Activated T-cell treated with anti-CD3 and anti-CD28 coated beads, Interleukin-2, amount 50 U/mL, for 4 hours (primary cell): ENCODE results near the gene PRRX2. TPM values are rescaled to one million over a fixed set of nuclear protein-coding genes. Genes with fewer than 3 reads are reported as not detected.
"Not testable (repeated sequence)": the region's sequence is repeated elsewhere in the genome, so short reads cannot be mapped to it uniquely, and the experiment has no call there.

Experiments
- ATAC-seq, 2 donors: fragments of 200-7000 bp; cut with Tn5 transposase; one replicate each; pipeline ENCODE4 v1.10.0; 2021
- DNase-seq: peaks from one replicate; pipeline ENCODE4 v3.0.0-alpha.2; 2020
- H3K27me3 Mint-ChIP-seq: one replicate; pipeline ENCODE4 v1.8.0; 2021; ENCODE audit warnings: low read depth, mixed read lengths
- H3K36me3 Mint-ChIP-seq: one replicate; pipeline ENCODE4 v1.8.0; 2022; ENCODE audit warnings: mixed read lengths; ENCODE audit not compliant: insufficient read depth
- H3K4me1 Mint-ChIP-seq: one replicate; pipeline ENCODE4 v1.8.0; 2021; ENCODE audit warnings: low read depth, mixed read lengths
- H3K4me3 Mint-ChIP-seq: one replicate; pipeline ENCODE4 v1.8.0; 2021; ENCODE audit warnings: mild to moderate bottlenecking, moderate library complexity, mixed read lengths
- H3K9me3 Mint-ChIP-seq: one replicate; pipeline ENCODE4 v1.8.0; 2021; ENCODE audit warnings: mixed read lengths
- total RNA-seq, 3 donors: library from RNA; stranded (reverse); gene quantifications; one replicate each; pipeline ENCODE4 v1.2.1, GENCODE V29; 2021

The PRRX2 gene
- total RNA-seq, 3 donors from 2014 or later = 0.50 to 1.3 (median 0.57) TPM

DNA sequence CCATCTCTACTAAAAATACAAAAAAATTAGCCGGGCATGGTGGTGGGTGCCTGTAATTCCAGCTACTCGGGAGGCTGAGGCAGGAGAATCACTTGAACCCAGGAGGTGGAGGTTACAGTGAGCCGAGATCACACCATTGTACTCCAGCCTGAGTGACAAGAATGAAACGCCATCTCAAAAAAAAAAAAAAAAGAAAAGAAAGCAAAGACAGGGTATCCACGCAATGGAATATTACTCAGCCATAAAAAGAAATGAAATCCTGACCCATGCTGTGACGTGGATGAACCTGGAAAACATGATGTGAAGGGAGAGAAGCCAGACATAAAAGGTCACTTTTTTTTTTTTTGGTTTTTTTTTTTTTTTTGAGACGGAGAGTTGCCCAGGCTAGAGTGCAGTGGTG is 95.3 kb downstream of the PRRX2 start:
- not testable (repeated sequence) for H3K9me3 Mint-ChIP-seq, DNase-seq, ATAC-seq, H3K4me3 Mint-ChIP-seq, H3K36me3 Mint-ChIP-seq, H3K4me1 Mint-ChIP-seq, H3K27me3 Mint-ChIP-seq

- H3K9me3 Mint-ChIP-seq = no peaks in the 10 kb centered on the region
- ATAC-seq (no peak), DNase-seq (no peak)
- peaks cover 7% of the 10 kb centered on the region for H3K4me1 Mint-ChIP-seq
- H3K27me3 Mint-ChIP-seq = no peaks in the 10 kb centered on the region
- no peak overlapping the region for H3K4me3 Mint-ChIP-seq
- no peaks in the 10 kb centered on the region for H3K36me3 Mint-ChIP-seq
Observed at GRCh38 chr9:129761293-129761900, 96.0 kb downstream of the PRRX2 start.

DNA sequence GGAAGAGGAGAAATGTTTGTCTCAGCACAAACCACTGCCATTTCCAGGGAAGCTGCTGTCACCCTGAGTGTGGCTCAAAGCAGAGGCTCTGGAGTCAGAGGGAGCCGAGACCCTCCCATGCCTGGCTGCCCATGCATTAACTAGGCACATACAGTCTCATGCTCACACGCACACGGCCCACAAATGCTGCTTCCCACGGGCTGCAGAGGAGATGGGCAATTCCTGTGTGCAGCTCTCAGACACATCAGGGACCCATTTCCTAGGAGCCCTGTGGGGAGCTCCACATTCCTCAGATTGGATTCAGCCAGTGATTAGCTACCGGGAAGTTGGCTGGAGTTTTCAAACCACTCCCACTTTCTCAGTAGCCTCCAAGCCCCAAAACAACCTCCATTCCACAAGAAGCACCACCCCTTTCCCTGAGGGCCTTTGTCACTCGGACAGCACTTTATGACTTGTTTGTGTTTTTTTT is 96.5 kb downstream of the PRRX2 start:
- DNase-seq = no peak

DNA sequence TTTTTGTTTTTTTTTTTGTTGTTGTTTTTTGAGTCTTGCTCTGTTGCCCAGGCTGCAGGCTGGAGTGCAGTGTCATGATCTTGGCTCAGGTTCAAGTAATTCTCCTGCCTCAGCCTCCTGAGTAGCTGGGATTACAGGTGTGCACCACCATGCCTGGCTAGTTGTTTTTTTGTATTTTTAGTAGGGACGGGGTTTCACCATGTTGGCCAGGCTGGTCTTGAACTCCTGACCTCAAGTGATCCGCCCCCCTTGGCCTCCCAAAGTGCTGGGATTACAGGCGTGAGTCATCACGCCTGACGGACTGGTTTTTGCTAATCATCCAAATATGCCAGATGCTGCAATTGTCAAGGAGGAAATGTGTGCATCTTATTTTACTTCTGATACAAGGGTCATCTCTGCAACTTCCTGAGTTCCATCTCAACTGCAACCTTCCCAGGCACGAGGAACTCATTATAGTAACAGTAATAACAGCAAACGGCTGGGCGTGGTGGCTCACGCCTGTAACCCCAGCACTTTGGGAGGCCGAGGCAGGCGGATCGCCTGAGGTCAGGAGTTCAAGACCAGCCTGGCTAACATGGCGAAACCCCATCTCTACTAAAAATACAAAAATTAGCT is 97.0 kb downstream of the PRRX2 start:
- not testable (repeated sequence) for DNase-seq, H3K27me3 Mint-ChIP-seq, ATAC-seq, H3K4me1 Mint-ChIP-seq, H3K9me3 Mint-ChIP-seq, H3K4me3 Mint-ChIP-seq, H3K36me3 Mint-ChIP-seq

More for the DNA sequence above, 96.5 kb downstream of the PRRX2 start:
- ATAC-seq = no peak
- Mint-ChIP-seq H3K4me1 (peaks cover 7% of the 10 kb centered on the region), H3K36me3 (no peaks in the 10 kb centered on the region), H3K4me3 (no peak overlapping the region), H3K27me3 (no peaks in the 10 kb centered on the region), H3K9me3 (no peaks in the 10 kb centered on the region)

DNA sequence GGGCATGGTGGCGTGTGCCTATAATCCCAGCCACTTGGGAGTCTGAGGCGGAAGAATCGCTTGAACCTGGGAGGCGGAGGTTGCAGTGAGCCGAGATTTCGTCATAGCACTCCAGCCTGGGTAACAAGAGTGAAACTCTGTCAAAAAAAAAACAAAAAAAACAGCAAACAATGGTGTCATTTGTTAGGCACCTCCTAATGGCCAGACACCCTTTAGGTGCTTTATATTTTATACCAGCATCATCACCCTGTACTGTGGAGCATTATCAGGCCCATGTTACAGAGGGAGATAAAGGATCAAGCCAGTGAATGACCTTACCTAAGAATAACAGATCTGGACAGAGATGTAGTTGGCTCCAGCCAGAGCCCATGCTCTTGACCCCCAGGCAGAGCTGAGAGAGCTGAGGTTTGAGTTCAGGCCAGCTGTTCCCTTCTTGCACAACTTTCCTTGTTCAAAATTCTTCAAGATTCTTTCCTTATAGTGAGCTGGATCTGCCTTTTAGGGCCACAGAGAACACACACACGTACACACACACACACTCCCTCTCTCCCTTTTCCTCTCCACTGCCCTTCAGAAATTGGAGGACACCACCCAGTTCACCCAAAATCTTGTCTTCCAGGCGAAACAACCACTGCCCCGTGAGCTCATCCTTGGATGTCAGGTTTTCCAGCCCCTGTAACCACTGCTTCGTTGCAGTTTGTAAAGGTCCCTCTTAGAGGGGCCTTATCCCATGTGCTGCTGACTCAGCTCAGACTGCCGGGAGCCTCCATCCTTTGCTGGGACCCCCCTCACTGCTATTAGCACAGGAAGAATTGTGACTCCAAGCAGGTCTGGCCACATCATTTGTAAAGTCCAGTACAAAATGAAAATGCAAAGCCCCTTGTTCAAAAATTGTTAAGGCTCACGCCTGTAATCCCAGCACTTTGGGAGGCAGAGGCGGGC is 97.8 kb downstream of the PRRX2 start:
- H3K27me3 Mint-ChIP-seq = peaks cover 1% of the 10 kb centered on the region
- H3K9me3 Mint-ChIP-seq = no peaks in the 10 kb centered on the region
- ATAC-seq (no peak), DNase-seq (no peak)
- H3K4me1 Mint-ChIP-seq = no peaks in the 10 kb centered on the region
- no peaks in the 10 kb centered on the region for H3K36me3 Mint-ChIP-seq
- H3K4me3 Mint-ChIP-seq = no peak overlapping the region

- Mint-ChIP-seq H3K27me3 (peaks cover 1% of the 10 kb centered on the region), H3K36me3 (no peaks in the 10 kb centered on the region), H3K9me3 (no peaks in the 10 kb centered on the region), H3K4me3 (no peak overlapping the region), H3K4me1 (no peaks in the 10 kb centered on the region)
- DNase-seq (no peak), ATAC-seq (no peak)
Observed at GRCh38 chr9:129765764-129766317, 100.4 kb downstream of the PRRX2 start.

DNA sequence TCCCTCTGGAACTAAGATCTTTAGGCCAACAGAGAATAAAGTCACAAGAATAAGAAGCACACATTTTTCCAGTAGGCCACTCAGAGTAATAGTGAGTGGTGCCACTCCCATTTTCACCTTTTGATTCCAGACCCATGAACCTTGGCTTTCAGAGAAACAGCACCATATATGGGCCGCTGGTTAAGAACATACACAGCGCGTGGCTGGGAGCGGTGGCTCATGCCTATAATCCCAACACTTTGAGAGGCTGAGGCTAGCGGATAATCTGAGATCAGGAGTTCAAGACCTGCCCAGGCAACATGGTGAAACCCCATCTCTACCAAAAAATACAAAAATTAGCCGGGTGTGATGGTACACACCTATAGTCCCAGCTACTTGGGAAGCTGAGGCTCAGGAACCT is 103.0 kb downstream of the PRRX2 start:
- DNase-seq (no peak), ATAC-seq (no peak)
- H3K27me3 Mint-ChIP-seq = peaks cover 1% of the 10 kb centered on the region
- no peaks in the 10 kb centered on the region for H3K36me3 Mint-ChIP-seq
- no peaks in the 10 kb centered on the region for H3K4me1 Mint-ChIP-seq
- H3K4me3 Mint-ChIP-seq = no peak overlapping the region
- H3K9me3 Mint-ChIP-seq = no peaks in the 10 kb centered on the region

GRCh38 chr9:129769669-129770068 is 104.2 kb downstream of the PRRX2 start:
- no peak for DNase-seq
- no peaks in the 10 kb centered on the region for H3K36me3 Mint-ChIP-seq
- H3K4me3 Mint-ChIP-seq = no peak overlapping the region
- H3K4me1 Mint-ChIP-seq = no peaks in the 10 kb centered on the region
- peaks cover 4% of the 10 kb centered on the region for H3K27me3 Mint-ChIP-seq
- H3K9me3 Mint-ChIP-seq = no peaks in the 10 kb centered on the region
- no peak for ATAC-seq

DNA sequence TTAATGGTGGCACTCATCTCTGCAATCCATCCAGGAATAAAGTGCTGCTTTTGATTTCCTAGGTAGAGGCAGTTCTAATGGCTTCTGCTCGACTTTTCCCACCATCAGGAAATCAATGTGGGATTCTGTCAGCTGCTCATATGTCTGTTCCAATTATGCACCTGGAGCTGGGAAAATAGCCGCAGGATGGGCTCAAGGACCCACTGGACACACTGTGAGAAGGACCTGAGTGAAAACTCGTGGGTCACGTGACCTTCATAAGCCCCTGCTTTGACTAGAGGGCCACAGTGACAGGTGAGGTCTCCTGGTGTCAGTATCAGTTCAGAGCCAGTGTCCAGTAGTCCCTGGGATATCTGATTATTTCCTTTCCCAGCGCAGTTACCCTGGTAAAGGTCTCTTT is 105.3 kb downstream of the PRRX2 start:
- Mint-ChIP-seq H3K36me3 (no peaks in the 10 kb centered on the region), H3K4me1 (no peaks in the 10 kb centered on the region), H3K9me3 (no peaks in the 10 kb centered on the region), H3K4me3 (no peak overlapping the region), H3K27me3 (peaks cover 7% of the 10 kb centered on the region)
- DNase-seq (no peak), ATAC-seq (no peak)

Other genes with a start within 250 kb of the PRRX2 start
- gene C9orf50, start 44.5 kb upstream of the PRRX2 start, total RNA-seq = not detected
- 100 to 1,000 TPM in 1 of 3 donors, 10 to 100 TPM in 2; 93.4 to 111 (median 96.6) TPM for gene NTMT1, start 39.5 kb upstream of the PRRX2 start, total RNA-seq
- 10 to 100 TPM; 32.1 to 35.3 (median 35.1) TPM for gene ASB6, start 23.5 kb upstream of the PRRX2 start, total RNA-seq
- not detected for gene PTGES, start 87.4 kb downstream of the PRRX2 start, total RNA-seq
- 10 to 100 TPM; 22.8 to 28.1 (median 27.5) TPM for gene TOR1B, start 137.5 kb downstream of the PRRX2 start, total RNA-seq
- gene TOR1A, start 158.5 kb downstream of the PRRX2 start, total RNA-seq = 10 to 100 TPM; 42.4 to 49.3 (median 45.2) TPM
- 10 to 100 TPM; 74.8 to 92.6 (median 76.2) TPM for gene C9orf78, start 169.6 kb downstream of the PRRX2 start, total RNA-seq
- gene USP20, start 169.8 kb downstream of the PRRX2 start, total RNA-seq = 10 to 100 TPM; 39.1 to 48.4 (median 47.0) TPM